GM12878 (cell line): Measurements from ENCODE around the gene GRIP2.

Experiments
- CHD2 ChIP-seq: IDR thresholded peaks from 2 replicates; pipeline ENCODE4 v1.6.1; 2011; ENCODE audit warnings: low read depth, low read length, improper control_type of control experiment, borderline replicate concordance
- CTCF ChIP-seq, 3 experiments: IDR thresholded peaks in 2 of 3; conservative IDR thresholded peaks in 1 of 3; 2 replicates each; pipeline ENCODE4 v1.5.1; 2011; ENCODE audit warnings: low read depth in 3 of 3, low read length in 3 of 3, mild to moderate bottlenecking in 3 of 3, control low read depth in 2 of 3, moderate library complexity in 2 of 3, inconsistent platforms in 1 of 3, mixed read lengths in 1 of 3; ENCODE audit not compliant: control insufficient read depth in 2 of 3, insufficient read depth in 1 of 3; ENCODE audit errors: extremely low read depth in 1 of 3
- E4F1 ChIP-seq: fragments of 450-650 bp; IDR thresholded peaks from 2 replicates; pipeline ENCODE4 v1.6.1; 2018; ENCODE audit warnings: borderline replicate concordance, mild to moderate bottlenecking; ENCODE audit not compliant: partially characterized antibody
- EGR1 ChIP-seq, 2 experiments: IDR thresholded peaks; 1 replicate in 1 of 2; 2 replicates in 1 of 2; pipeline ENCODE4 v1.6.1; 2011 to 2012; ENCODE audit warnings: low read depth in 2 of 2, low read length in 2 of 2, borderline replicate concordance in 1 of 2, mild to moderate bottlenecking in 1 of 2, moderate library complexity in 1 of 2
- PKNOX1 ChIP-seq: fragments of 450-650 bp; IDR thresholded peaks from 2 replicates; pipeline ENCODE4 v1.6.1; 2016; ENCODE audit warnings: mild to moderate bottlenecking
- SMC3 ChIP-seq: IDR thresholded peaks from 2 replicates; pipeline ENCODE4 v1.6.1; 2011; ENCODE audit warnings: low read length, improper control_type of control experiment, borderline replicate concordance
- USF2 ChIP-seq: IDR thresholded peaks from 2 replicates; pipeline ENCODE4 v1.6.1; 2011; ENCODE audit warnings: low read depth, low read length, improper control_type of control experiment, borderline replicate concordance

GRCh38 chr3:14550651-14551611 is 10.8 kb upstream of the GRIP2 start:
- TF ChIP-seq CHD2 (no peak), CTCF (IDR thresholded peaks at IDR 0.05 in 2 of 3, conservative IDR thresholded peaks at IDR 0.05 in 1 of 3; ENCODE audit: control insufficient read depth in 2 of 3, extremely low read depth in 1 of 3, insufficient read depth in 1 of 3, low read depth in 3 of 3, low read length in 3 of 3) (no peak), E4F1 (no peak), USF2 (no peak), EGR1 (IDR thresholded peaks at IDR 0.05; ENCODE audit: borderline replicate concordance in 1 of 2, low read depth in 2 of 2, low read length in 2 of 2) (no peak), SMC3 (no peak), PKNOX1 (no peak)
